Subcutaneous adipose tissue (tissue), 4 donors: ENCODE results near the gene OR4C12. TPM values are rescaled to one million over a fixed set of nuclear protein-coding genes. Genes with fewer than 3 reads are reported as not detected.
"Not testable (repeated sequence)": the region's sequence is repeated elsewhere in the genome, so short reads cannot be mapped to it uniquely, and the experiment has no call there.

Experiments used
- total RNA-seq, 4 donors: library from RNA; depleted of rRNA; stranded (reverse); fragments of >200 nt; gene quantifications; one replicate each; pipeline ENCODE4 v1.1.0, GENCODE V29; 2016
- TF ChIP-seq, protein P1 (sequence below): fragments of 450-650 bp; IDR thresholded peaks from one replicate; pipeline ENCODE4 v1.5.1; 2016; ENCODE audit warnings: low read depth, mild to moderate bottlenecking, control low read depth, antibody characterized with exemption, moderate library complexity

Gene OR4C12
- total RNA-seq: not detected

DNA sequence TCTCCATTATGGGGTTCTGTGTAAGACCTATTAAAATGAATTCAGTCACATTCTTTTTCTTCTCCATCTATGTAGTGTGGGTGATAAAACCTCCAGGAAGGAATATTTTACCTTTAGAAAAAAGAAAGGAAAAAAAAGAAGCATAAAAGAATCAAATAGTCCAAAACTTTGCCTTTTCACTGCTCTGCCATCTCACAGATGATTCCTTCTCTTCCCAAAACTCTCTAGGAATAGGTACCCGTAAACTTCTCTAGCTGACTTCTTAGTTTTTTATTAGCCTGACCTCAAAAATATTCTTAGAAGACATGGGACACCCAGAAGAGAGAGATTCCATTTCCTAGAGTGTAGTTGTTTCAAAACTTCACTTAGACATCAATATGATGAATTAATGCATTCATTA is at the start of gene OR4C12:
Gene OR4C12, minus strand, starts transcription at position 101 of the 400 bp plus-strand sequence. Its CDS starts 34 bp downstream, at position 67.
- TF ChIP-seq, protein P1, sequence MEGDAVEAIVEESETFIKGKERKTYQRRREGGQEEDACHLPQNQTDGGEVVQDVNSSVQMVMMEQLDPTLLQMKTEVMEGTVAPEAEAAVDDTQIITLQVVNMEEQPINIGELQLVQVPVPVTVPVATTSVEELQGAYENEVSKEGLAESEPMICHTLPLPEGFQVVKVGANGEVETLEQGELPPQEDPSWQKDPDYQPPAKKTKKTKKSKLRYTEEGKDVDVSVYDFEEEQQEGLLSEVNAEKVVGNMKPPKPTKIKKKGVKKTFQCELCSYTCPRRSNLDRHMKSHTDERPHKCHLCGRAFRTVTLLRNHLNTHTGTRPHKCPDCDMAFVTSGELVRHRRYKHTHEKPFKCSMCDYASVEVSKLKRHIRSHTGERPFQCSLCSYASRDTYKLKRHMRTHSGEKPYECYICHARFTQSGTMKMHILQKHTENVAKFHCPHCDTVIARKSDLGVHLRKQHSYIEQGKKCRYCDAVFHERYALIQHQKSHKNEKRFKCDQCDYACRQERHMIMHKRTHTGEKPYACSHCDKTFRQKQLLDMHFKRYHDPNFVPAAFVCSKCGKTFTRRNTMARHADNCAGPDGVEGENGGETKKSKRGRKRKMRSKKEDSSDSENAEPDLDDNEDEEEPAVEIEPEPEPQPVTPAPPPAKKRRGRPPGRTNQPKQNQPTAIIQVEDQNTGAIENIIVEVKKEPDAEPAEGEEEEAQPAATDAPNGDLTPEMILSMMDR: not testable (repeated sequence)

DNA sequence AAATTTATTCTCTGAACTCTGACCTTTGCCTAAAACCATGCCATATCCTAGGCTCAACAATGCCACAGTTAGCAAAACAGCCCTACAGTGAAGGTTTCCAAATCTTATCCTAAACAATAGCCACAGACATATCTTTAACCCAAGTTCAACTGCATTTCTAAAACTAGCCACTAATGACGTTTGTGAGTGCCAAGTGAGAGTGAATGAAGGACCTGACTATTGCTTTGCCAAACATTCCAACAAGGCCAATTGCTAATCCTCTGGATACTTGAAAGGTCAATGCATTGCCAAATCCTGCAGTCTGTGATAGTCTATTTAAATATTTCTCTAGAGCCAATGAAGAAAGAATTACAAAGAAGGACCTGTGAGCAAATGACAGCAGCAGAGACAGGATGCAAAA is 47.9 kb upstream of the OR4C12 start:
- TF ChIP-seq, protein P1: no peak

DNA sequence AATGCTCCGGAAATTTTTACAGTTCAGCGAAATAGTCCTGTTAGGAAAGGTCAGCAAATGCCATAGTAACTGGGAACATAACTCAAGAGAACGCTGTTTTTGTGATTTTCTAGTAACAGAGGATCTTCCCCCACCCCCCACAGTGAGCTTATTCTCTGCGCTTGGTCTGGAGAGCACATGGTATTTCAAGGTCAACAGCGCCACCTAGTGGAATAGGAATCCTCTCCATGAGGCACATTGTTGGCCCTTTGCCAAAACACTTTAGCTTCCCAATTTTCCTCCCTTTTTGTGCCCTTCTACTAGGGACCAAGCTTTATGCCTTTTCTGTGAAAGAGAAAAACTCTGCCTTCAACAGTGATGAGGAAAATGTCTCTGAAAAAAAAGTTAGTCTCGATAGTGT is 13.2 kb upstream of the OR4C12 start:
- TF ChIP-seq, protein P1: no peak

DNA sequence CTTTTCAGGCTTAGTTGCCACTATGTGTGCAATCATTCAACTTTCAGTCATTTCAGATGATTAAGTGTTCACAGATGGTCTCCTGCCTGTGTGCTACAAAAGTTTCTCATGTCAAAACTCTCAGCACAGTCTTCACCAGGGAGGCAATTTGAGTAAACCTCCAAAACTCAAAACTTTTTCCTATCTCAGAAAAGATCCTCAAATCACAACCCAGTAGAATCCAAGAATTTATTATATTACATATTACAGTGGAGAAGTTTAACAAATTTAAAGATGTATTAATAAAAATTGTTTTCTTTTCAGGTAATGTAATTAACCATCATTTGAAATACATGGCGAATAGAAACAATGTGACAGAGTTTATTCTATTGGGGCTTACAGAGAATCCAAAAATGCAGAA is 30.2 kb downstream of the OR4C12 start, which contains the start of gene OR4C13:
Gene OR4C13, plus strand, starts transcription at position 301 of the 400 bp plus-strand sequence. Its CDS starts 32 bp downstream, at position 333.
- TF ChIP-seq, protein P1: no peak

Other genes starting within 250 kb of the OR4C12 start
- not detected for gene OR4C13, start 30.1 kb downstream of the OR4C12 start, total RNA-seq
- not detected for gene OR4C45, start 50.3 kb upstream of the OR4C12 start, total RNA-seq